ENCODE measurements around the gene FOXN3.
A peak's percentile ranks its signal among the peaks of the same experiment; 100 is the strongest.

FOXN3 gene

DNA sequence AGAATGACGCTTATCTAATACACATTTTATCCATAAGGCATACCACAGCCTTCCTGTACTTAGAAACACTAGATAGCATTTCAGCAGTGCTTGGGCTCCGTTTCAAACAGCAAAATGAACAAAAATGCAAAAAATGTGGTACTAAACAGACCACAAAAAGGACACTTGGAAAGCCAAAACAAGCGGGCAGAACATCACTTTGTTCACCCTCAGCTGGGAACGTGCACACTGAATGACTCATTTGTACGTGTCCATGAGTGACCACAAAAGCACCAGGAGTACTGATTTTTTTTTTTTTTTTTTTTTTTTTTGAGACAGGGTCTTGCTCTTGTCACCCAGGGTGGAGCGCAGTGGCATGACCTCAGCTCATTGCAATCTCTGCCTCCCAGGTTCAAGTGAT, 8.9 kb upstream of the FOXN3 start:
- TF ChIP-seq, protein P1, sequence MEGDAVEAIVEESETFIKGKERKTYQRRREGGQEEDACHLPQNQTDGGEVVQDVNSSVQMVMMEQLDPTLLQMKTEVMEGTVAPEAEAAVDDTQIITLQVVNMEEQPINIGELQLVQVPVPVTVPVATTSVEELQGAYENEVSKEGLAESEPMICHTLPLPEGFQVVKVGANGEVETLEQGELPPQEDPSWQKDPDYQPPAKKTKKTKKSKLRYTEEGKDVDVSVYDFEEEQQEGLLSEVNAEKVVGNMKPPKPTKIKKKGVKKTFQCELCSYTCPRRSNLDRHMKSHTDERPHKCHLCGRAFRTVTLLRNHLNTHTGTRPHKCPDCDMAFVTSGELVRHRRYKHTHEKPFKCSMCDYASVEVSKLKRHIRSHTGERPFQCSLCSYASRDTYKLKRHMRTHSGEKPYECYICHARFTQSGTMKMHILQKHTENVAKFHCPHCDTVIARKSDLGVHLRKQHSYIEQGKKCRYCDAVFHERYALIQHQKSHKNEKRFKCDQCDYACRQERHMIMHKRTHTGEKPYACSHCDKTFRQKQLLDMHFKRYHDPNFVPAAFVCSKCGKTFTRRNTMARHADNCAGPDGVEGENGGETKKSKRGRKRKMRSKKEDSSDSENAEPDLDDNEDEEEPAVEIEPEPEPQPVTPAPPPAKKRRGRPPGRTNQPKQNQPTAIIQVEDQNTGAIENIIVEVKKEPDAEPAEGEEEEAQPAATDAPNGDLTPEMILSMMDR (conservative IDR thresholded peaks at IDR 0.05; ENCODE audit: low read depth, low read length): no peak
- H3K4me3 ChIP-seq (ENCODE audit: low read length): no peak overlapping the region
- DNase-seq (ENCODE audit: low read depth): peak; percentile 75

DNA sequence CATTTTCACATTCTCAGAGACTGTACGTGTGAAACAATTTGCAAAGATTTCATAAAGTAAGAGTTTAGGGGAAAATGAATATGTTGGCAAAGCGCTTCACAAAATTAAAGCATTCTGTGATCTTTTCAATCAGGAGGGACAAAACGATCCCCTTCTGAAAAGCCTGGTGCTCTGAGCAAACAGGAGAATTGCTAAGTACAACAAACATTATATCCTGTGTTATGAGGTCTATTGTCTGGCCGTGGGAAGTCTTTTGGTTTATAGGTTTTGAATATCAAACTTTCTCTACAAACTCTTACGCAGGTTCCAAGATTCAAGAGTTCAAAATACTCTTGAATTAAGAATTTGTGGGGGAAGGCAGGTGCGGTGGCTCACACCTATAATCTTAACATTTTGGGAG, 7.2 kb upstream of the FOXN3 start:
- TF ChIP-seq, protein P1 (conservative IDR thresholded peaks at IDR 0.05; ENCODE audit: low read depth, low read length): no peak
- H3K4me3 ChIP-seq (ENCODE audit: low read length): no peak overlapping the region
- DNase-seq (ENCODE audit: low read depth): no peak

DNA sequence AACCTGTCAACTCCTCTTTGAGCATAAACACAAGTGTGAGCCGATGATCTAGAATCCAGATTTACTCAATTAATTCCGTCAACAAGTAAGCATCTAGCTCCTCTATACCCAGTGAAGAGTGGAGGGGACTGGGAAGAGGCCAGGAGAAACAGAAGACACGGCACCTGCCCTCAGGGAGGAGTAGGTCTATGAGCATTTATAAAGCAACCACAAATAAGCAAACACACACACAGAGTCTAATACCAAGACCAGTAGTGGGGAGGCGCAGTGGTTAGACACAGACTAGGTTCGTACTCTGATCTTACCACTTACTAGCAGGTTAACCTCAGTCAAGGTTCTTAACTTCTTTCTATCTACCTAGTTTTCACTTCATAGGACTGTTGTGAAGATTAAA, 5.9 kb upstream of the FOXN3 start:
- no peak for DNase-seq (ENCODE audit: low read depth)
- H3K4me3 ChIP-seq (ENCODE audit: low read length): no peak overlapping the region
- TF ChIP-seq, protein P1 (conservative IDR thresholded peaks at IDR 0.05; ENCODE audit: low read depth, low read length): no peak

DNA sequence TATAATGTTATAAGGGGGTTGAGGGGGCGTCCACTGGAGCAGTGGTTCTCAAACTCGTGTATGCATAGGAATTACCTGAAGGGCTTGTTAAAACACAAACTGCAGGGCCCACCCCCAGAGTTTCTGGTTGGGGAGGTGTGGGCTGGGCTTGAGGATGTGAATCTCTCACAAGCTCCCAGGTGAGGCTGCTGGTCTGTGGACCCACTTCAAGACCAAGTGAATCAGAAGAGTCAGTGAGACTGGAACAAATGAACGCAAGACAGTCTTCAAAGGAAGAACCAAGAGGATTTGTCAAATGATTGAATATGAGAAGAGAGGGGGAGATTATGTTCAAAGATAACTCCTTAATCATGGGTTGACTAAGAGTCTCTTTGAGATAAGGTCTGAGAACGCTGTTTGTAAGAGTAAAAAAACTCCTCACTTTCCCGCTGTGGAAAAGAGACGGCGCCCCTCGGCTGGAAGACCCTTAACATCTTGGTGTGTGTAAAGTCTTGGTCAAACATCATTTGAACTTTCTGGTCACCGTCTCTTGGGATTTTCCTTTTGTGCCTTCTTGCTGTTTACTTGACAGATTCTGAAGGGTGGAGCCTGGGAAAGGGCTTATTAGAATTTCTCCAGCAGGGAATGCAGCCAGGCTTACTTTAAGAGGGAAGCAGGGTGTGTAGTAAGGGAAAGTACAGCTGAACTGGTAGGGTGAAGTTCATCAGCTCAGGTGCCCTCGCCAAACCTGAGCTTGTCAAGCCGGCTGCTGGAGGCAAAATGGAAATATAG, 5.3 kb upstream of the FOXN3 start:
- H3K4me3 ChIP-seq (ENCODE audit: low read length): no peak overlapping the region
- TF ChIP-seq, protein P1 (conservative IDR thresholded peaks at IDR 0.05; ENCODE audit: low read depth, low read length): no peak
- peak; percentile 30 for DNase-seq (ENCODE audit: low read depth)

DNA sequence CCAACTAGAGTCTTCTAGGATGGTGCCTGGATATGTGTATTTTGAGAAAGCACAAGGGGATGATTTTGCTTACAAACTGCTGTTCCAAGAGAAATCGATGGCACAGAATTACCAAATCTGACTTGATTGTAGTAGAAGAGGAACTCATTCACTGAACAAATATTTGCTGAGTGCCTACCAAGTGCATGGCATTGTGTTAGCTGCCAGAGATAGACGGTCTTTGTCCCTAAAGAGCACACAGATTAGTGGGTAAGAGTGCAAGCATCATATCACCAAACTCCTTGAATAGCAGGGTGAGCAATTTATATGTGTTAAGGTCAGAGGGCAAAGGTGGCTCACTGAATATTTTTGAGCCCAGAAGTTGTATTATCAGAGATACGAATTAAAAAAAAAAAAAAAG, 3.5 kb upstream of the FOXN3 start:
- TF ChIP-seq, protein P1 (conservative IDR thresholded peaks at IDR 0.05; ENCODE audit: low read depth, low read length): no peak
- no peak for DNase-seq (ENCODE audit: low read depth)
- no peak overlapping the region for H3K4me3 ChIP-seq (ENCODE audit: low read length)

DNA sequence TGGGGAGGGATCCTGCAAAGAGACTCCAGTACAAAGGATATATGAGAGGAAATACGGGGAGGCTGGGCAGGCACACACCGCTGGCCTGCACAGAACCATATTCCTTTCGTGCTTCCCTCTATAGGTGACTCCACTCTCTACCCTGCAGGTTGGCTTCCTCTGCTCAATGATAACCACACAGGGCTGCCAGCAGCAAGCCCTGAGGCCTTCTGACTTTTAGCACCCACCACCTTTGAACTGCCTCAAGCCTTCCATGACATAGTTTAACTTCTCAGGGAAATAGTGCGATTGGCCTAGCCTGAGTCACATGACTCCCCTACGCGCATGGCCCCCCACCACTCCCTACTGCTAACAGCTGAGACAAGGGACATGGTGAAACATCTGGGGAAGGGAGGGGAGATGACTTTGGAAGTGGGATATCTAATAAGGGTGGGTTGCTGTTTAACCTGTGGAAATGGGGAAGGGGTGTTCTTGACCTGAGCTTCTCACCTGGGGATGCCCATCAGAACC, 3.0 kb upstream of the FOXN3 start:
- TF ChIP-seq, protein P1 (conservative IDR thresholded peaks at IDR 0.05; ENCODE audit: low read depth, low read length): no peak
- no peak overlapping the region for H3K4me3 ChIP-seq (ENCODE audit: low read length)
- no peak for DNase-seq (ENCODE audit: low read depth)

DNA sequence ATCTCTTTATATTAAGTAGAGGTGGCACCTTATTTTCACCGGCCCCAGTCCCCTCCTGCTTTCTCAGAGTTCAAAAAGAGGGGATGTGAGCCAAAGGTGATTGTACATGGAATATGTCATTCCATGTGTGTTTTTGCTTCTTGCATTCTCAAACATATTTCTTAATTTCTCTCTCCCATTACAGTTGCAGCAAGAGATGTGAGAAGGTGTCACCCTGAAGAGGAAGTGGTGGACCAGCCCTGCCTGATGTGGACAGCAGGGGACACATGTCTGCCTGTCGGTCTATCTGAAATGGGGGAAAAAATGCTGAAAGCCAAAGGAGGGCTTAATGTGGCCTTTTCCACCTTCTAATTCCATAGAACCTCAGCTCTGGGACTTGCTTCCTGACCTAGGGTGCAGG, 1.9 kb upstream of the FOXN3 start:
- TF ChIP-seq, protein P1 (conservative IDR thresholded peaks at IDR 0.05; ENCODE audit: low read depth, low read length): no peak

More for the DNA sequence above, 1.9 kb upstream of the FOXN3 start:
- DNase-seq (ENCODE audit: low read depth): no peak
- H3K4me3 ChIP-seq (ENCODE audit: low read length): no peak overlapping the region

Data from retinal pigment epithelial cell (primary cell).